Left lung (tissue), 10 donors: ENCODE data around the gene PLA2G6. TPM values are rescaled to one million over a fixed set of nuclear protein-coding genes. Genes with fewer than 3 reads are reported as not detected.

Experiments
- ATAC-seq: fragments of 200-7000 bp; cut with Tn5 transposase; one replicate; pipeline ENCODE4 v1.9.1; 2020; ENCODE audit warnings: moderate library complexity
- DNase-seq, 4 donors: peaks; one replicate each; pipeline ENCODE4 v3.0.0-alpha.2; 2013 to 2020
- H3K27ac ChIP-seq, 2 donors: fragments of 200-600 bp; sonication (generic) in 1 of 2; one replicate each; pipeline versions ENCODE4 v1.5.0 to v1.8.0; 2020 to 2021
- H3K27me3 ChIP-seq, 2 donors: fragments of 200-600 bp; sonication (generic) in 1 of 2; one replicate each; pipeline versions ENCODE4 v1.5.0 to v1.8.0; 2020 to 2021
- H3K36me3 ChIP-seq, 2 donors: fragments of 200-600 bp; sonication (generic) in 1 of 2; one replicate each; pipeline versions ENCODE4 v1.5.0 to v1.8.0; 2020 to 2021
- H3K4me1 ChIP-seq, 2 donors: fragments of 200-600 bp; one replicate each; pipeline ENCODE4 v1.8.0; 2021
- H3K4me3 ChIP-seq, 2 donors: fragments of 200-600 bp; sonication (generic) in 1 of 2; one replicate each; pipeline versions ENCODE4 v1.5.0 to v1.8.0; 2020 to 2021; ENCODE audit warnings: mild to moderate bottlenecking in 1 of 2
- H3K9me3 ChIP-seq, 2 donors: fragments of 200-600 bp; sonication (generic) in 1 of 2; one replicate each; pipeline versions ENCODE4 v1.5.0 to v1.8.0; 2020 to 2021
- intact Hi-C, 2 donors: fragments of 100-400 bp; cut with DNase I; formaldehyde crosslinking; loops; one replicate each; pipeline versions ENCODE4 v1.11.2 to v1.14.2; 2022
- polyA plus RNA-seq, 6 donors: library from polyadenylated mRNA; unstranded; fragments of 120-200 nt; gene quantifications; one replicate each; pipeline ENCODE4 v1.2.1, GENCODE V29; 2013; ENCODE audit not compliant: insufficient read length in 6 of 6
- total RNA-seq, 2 donors: library from RNA; stranded (reverse); fragmentation: NEBNext Ultra II Directional; extraction: Animal tissue kit (Norgen Biotek cat#: 25700); gene quantifications; one replicate each; pipeline ENCODE4 v1.2.1, GENCODE V29; 2021
- TF ChIP-seq, protein P1 (sequence below), 2 donors: fragments of 200-600 bp; sonication (generic) in 1 of 2; IDR thresholded peaks; one replicate each; pipeline versions ENCODE4 v1.5.0 to v1.8.0; 2021; ENCODE audit warnings: antibody characterized with exemption in 2 of 2
- donor health status: DM: no; HTN: yes; CAD: no.
- donor health status: DM: no; HTN: no; CAD: no.

The PLA2G6 gene
- total and polyA plus RNA-seq, 8 donors = 29.8 to 44.1 (median 35.7) TPM

DNA sequence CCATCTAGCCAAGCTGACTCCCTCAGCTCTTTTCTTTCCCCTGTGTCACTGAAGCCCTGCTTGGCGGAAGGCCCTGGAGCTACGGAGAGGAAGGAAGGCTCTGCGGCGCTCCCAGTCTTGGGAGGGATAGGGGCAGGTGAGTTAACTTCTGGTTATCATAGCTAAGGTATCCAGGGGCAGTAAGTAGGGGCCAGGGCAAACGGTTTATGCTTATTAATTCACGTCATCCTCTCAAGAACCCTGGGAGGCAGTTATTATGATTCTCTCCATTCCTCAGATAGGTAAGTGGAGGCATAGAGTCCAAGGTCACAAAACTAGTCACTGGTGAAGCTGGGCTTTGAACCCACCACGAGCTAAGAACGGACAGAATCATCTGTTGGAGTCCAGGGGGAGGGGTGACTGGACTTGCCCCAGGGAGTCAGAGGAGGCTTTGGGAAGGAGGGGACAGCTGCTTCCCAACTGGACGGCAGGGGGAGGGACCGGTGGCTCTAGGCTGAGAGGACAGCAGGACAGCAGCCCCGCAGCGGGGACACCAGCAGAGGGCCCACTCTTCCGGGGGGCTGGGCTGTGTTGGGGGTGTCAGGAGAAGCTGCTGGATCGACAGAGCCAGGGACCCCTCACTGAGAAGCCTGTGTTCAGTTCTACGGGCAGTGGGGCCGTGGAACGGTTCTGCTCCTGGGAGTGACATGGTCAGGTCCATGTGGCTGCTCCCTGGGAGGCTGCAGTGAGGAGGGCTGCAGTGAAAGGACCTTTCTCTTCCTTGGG is 74.6 kb downstream of the PLA2G6 start:
- no peaks in the 10 kb centered on the region for H3K36me3 ChIP-seq
- H3K27ac ChIP-seq = no peak overlapping the region
- intact Hi-C loops = no loop called here
- no peak for DNase-seq
- no peak for ATAC-seq
- H3K4me3 ChIP-seq = no peak overlapping the region
- H3K27me3 ChIP-seq = no peaks in the 10 kb centered on the region
- no peaks in the 10 kb centered on the region for H3K9me3 ChIP-seq
- H3K4me1 ChIP-seq = no peaks in the 10 kb centered on the region
- TF ChIP-seq, protein P1, sequence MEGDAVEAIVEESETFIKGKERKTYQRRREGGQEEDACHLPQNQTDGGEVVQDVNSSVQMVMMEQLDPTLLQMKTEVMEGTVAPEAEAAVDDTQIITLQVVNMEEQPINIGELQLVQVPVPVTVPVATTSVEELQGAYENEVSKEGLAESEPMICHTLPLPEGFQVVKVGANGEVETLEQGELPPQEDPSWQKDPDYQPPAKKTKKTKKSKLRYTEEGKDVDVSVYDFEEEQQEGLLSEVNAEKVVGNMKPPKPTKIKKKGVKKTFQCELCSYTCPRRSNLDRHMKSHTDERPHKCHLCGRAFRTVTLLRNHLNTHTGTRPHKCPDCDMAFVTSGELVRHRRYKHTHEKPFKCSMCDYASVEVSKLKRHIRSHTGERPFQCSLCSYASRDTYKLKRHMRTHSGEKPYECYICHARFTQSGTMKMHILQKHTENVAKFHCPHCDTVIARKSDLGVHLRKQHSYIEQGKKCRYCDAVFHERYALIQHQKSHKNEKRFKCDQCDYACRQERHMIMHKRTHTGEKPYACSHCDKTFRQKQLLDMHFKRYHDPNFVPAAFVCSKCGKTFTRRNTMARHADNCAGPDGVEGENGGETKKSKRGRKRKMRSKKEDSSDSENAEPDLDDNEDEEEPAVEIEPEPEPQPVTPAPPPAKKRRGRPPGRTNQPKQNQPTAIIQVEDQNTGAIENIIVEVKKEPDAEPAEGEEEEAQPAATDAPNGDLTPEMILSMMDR (IDR thresholded peaks at IDR 0.05) = no peak

DNA sequence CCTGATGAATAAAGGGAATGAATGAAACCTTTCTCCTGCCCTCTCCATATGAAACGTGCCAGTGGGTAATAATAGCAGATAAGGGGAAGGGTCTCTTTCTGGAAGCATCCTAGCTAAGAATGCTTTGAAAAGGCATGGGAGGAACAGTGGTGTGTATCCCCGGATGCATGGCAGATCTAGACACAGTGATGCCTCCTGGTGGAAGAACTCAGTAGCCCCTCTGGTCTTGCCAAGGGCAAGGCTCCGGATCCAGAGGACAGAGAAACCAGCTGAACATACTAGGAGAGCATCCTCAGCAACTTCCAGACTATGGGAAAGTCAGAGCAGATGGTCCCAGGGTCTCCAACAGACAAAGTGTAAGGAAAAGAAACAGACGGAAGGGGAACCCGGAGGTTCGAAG is 77.5 kb downstream of the PLA2G6 start:
- TF ChIP-seq, protein P1 (IDR thresholded peaks at IDR 0.05) = peak in 1 of 2 donors; percentile 18
- Histone ChIP-seq H3K4me1 (no peaks in the 10 kb centered on the region), H3K36me3 (no peaks in the 10 kb centered on the region), H3K4me3 (no peak overlapping the region), H3K27me3 (no peaks in the 10 kb centered on the region), H3K9me3 (no peaks in the 10 kb centered on the region), H3K27ac (no peak overlapping the region)
- DNase-seq = no peak
- intact Hi-C loops = no loop called here
- ATAC-seq = no peak

DNA sequence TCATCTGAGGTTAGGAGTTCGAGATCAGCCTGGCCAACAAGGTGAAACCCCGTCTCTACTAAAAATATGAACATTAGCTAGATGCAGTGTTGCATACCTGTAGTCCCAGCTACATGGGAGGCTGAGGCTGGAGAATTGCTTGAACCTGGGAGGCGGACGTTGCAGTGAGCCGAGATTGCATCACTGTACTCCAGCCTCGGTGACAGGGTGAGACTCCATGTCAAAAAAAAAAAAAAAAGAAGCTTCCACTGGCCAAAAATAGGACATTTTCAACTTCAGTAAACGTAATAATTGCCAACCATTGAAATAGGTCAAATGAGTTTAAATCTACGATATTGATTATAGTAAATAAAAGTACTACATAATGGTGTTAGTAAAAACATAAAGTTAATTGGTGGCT is 78.0 kb downstream of the PLA2G6 start:
- no peaks in the 10 kb centered on the region for H3K9me3 ChIP-seq
- no peaks in the 10 kb centered on the region for H3K36me3 ChIP-seq
- intact Hi-C loops = no loop called here
- no peak for ATAC-seq
- no peaks in the 10 kb centered on the region for H3K4me1 ChIP-seq
- no peaks in the 10 kb centered on the region for H3K27me3 ChIP-seq
- TF ChIP-seq, protein P1 (IDR thresholded peaks at IDR 0.05) = no peak
- H3K4me3 ChIP-seq = no peak overlapping the region
- no peak overlapping the region for H3K27ac ChIP-seq
- no peak for DNase-seq

DNA sequence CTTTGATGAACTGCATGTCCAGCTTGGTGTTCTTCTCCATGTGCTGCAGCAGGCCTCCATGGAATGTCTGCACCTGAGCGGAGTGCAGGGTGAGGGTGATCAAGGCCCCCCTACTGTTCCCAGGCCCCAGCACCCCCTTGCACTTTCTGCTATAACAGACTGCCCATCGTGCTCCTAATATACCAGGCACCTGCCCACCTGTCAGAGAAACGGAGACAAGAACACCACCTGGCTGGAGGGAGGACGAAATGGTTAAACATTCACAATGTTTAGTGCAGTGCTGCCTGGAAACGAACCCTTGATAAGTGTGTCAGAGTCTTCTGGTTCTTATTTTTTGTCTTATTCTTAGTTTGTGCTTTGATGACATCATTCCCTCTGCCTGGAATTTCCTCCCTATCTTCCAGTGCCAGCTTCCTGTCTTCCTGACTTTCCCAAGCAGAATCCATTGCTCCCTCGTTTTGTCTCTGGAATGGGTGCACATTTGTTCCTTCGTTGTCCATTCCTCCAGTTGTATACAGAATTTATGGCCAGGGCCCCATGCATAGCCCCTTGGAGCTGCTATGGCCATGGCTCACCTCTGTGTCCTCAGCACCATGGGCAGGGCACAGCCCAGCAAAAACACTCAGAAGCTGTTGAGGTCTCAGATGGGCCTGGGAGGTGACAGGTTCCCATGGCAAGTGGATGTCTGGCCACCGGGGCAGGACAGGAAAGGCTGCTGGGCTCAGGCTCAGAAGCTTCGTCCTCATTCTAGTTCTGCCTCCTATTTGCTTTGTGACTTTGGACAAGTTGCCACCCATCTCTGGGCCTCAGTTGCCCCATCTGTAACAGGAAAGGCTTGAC is 83.0 kb downstream of the PLA2G6 start:
- Histone ChIP-seq H3K4me1 (no peaks in the 10 kb centered on the region), H3K4me3 (no peak overlapping the region), H3K9me3 (no peaks in the 10 kb centered on the region), H3K27me3 (no peaks in the 10 kb centered on the region), H3K36me3 (no peaks in the 10 kb centered on the region), H3K27ac (no peak overlapping the region)
- intact Hi-C loops = no loop called here
- TF ChIP-seq, protein P1 (IDR thresholded peaks at IDR 0.05) = no peak
- ATAC-seq = peak; percentile 17
- peak in 2 of 4 donors; percentile 29 to 31 for DNase-seq
